HG03432 (cell line): Measurements from ENCODE around the gene CAMK2A.

ENCODE experiments used
- ATAC-seq: cut with Tn5 transposase; IDR thresholded peaks from one replicate; pipeline ENCODE4 v1.9.1; 2021; ENCODE audit warnings: mild to moderate bottlenecking, moderate library complexity; ENCODE audit not compliant: unreplicated experiment

Gene CAMK2A

DNA sequence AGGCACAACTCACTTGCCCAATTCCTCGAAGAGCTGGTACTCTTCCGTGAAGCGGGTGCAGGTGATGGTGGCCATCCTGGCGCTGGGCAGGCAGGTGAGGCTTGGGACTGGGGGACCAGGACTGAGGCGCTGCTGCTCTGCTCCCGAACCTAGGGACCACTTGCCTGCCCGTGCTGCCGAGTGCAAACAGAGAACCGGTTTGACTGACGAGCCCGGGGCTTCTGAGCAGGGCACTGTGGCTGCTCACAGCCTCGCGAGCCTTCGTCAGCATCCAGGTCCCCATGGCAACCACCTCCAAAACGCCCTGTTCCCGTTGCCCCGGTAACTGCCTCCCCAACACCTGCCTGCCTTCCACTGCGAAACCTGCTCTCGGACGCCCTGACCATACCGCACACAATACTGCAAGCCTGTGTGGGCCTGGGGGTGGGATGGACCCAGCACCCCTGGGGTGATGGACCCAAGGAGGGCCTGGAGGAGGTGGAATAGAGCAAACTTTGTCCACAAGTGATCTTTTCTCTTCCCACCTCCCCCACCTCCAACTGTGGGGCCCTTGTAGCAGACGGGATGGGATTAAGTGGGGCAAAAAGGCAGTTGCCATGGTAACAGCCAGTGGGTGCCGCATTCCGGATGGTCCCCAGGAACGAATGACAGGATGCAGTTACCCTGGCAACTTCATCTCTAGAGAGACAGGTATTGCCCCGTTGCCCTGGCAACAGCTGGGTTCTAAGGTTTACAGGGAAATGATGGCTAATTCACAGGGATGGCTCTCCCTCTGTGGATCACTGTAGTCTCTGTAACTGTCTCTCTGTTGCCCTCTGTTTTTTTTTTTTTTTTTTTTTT, at the start of gene CAMK2A:
TSS of gene CAMK2A (minus strand) at position 223 of the 840 bp plus-strand sequence. CDS start at position 75, 148 bp downstream.
- ATAC-seq, result no peak

- ATAC-seq, result no peak
Observed at GRCh38 chr5:150339165-150339564, 49.6 kb upstream of the CAMK2A start.

DNA sequence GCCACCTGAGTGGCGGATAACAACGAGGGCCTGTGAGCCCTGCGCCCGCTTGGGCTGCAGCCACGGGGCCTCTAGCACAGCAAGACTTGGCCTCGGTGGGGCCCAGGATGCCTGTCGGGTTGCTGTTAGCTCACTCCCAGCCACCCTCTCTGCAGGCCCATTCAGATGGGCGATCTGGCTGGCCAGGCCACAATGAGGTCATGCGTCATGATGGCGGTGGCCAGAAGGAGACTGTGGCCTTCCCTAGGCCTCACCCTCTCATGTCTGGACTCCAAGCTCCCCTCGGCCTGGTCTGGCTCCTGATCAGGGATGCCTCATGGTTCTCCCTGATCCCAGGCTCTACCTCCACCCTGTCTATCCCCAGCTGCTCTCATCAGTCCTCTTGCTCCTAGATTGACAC, 49.0 kb upstream of the CAMK2A start:
- no peak for ATAC-seq

- ATAC-seq, result no peak
Observed at GRCh38 chr5:150335778-150336177, 46.2 kb upstream of the CAMK2A start.

DNA sequence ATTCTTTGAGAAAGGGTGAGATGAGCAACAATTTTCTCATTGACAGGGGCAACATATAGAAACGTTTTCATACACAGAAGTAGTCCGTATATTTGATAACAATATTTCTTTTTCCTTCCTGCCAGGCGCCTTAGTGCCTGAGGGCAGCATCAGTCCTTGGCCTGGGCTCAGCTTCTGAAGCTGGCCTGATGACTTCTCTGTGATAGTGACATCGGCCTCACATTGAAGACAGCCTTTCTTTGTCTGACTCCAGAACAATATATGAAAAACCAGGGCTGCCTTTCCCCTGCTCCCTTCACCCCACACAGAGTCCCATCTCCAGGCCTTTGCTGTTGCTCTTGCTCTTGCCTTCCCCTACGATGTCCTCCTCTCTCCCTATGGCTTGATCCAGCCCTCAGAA, 43.8 kb upstream of the CAMK2A start:
- no peak for ATAC-seq

GRCh38 chr5:150329881-150330876, 40.6 kb upstream of the CAMK2A start:
- ATAC-seq, result no peak

- no peak for ATAC-seq
Observed at GRCh38 chr5:150329038-150329437, 39.5 kb upstream of the CAMK2A start.

- ATAC-seq, result no peak
Observed at GRCh38 chr5:150328515-150328914, 38.9 kb upstream of the CAMK2A start.

DNA sequence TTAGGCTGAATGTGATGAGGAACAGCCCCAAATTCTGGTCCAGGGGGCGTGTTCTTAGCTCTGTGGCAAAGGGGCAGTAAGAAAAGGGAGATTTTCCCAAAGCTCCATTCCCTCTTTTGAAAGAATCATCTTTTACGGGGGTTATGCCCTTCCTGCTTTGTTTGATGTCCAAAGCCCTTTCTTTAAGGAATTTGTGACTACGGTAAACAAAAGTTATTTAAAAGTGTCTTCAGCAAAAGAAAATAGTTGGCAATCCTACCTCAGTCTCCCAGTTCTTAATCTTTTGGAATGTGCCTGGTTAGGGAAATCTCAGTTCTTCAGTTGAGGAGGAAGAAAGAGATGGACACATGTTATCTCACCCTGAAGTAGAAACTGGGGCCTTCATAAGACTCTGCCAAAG, 37.6 kb upstream of the CAMK2A start:
- ATAC-seq, result no peak

- ATAC-seq, result no peak
Observed at GRCh38 chr5:150326707-150327106, 37.1 kb upstream of the CAMK2A start.

DNA sequence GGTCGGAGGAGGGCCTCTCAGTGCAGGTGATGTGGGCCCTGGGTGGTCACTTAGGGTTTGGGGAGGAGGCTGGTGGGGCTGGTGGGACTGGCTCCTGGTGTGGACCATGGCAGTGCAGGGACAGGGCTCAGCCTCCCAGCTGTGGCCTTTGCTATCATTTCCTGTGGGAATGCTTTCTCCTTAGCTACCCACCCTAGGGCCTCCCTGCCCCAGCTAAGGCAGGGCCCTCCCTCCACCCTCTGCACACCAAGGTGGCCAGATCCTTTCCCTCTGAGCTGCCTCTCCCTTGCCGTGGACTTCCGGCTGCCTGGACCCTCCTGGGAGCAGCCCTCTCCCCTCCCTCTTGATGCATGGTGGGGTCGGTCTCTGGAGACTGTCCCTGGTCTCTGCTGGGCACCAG, 35.9 kb upstream of the CAMK2A start:
- ATAC-seq, result no peak

GRCh38 chr5:150323819-150324218, 34.2 kb upstream of the CAMK2A start:
- ATAC-seq, result no peak

- no peak for ATAC-seq
Observed at GRCh38 chr5:150323092-150323491, 33.5 kb upstream of the CAMK2A start.

DNA sequence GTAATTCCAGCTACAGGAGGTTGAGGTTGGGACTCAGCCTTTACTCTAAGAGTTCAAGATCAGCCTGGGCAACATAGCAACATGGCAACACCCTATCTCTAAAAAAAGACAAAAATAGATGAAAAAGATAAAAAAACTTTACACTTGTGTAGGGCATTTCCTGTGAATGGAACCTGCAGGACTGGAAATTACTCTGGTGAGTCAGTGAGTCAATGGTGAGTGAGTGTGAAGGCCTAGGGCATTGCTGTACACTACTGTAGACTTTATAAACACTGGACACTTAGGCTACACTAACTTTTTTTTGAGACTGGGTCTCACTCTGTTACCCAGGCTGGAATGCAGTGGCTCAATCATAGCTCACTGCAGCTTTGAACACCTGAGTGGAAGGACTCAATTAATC, 32.6 kb upstream of the CAMK2A start:
- no peak for ATAC-seq

DNA sequence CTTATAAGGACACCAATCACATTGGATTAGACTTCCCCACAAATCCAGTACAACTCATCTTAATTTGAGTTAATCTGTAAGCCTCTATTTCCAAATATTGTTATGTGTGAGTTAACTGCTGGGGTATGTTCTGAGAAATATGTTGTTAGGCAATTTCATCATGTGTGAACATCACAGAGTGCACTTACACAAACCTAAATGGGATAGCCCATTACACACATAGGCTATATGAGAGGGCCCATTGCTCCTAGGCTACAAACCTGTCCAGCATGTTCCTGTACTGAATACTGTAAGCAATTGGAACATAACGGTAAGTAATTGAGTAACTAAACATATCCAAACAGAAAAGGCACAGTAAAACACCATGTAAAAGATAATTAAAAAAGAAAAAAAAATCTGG, 32.2 kb upstream of the CAMK2A start:
- ATAC-seq, result no peak

DNA sequence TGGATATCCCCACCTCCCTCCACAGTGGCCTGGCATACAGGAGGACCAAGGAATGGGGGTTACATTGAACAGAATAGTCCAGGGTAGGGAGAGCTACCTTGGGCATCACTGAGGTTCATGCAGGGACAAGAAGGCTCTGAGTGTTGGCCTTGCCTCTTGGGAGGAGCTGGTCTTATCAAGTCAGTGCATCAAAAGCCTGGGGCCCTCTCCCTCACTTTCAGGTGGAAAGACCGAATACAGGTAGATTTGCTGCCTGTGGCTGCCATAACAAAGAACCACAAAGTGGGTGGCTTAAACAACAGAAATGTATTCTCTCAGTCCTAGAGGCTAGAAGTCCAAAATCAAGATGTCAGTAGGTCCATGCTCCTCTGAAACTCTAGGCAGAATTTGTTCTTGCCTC, 31.6 kb upstream of the CAMK2A start:
- no peak for ATAC-seq

DNA sequence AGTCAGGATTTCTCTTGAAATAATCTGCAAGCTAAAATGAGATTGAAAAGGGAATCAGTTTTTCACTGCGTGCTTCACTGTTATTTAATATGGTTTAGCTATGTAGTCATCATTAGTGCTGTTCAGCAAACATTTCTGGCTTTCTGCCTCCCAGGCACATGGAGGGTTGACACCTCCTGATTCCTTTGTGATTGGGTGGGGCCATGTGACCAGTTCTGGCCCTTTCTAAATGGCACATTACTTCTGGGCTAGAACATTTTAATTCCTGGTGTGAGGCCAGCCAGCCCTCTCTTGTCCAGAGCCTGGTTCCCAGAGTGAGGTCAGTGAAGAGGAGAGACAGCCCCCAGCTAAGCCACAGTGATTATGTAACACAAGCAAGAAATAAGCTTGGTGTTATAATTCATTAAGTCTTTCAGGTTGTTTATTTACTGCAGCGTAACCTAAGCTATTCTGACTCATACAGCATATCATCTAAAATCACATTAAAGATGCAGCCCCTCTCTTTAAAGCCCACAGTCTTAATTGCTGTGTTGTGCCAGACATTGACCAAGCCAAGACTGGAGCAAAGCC, 30.6 kb upstream of the CAMK2A start:
- no peak for ATAC-seq

- ATAC-seq, result no peak
Observed at GRCh38 chr5:150319484-150319790, 29.9 kb upstream of the CAMK2A start.

GRCh38 chr5:150318613-150319483, 29.3 kb upstream of the CAMK2A start:
- no peak for ATAC-seq
